Stimulated activated CD8-positive, alpha-beta memory T cell treated with anti-CD3 and anti-CD28 coated beads, Interleukin-7, amount 100 ng/mL, for 48 hours (primary cell): ENCODE results near the gene MVK.
"Not testable (repeated sequence)": the region's sequence is repeated elsewhere in the genome, so short reads cannot be mapped to it uniquely, and the experiment has no call there.

ENCODE experiments used
- DNase-seq, 2 donors: peaks; one replicate each; pipeline ENCODE4 v3.0.0-alpha.2; 2020; ENCODE audit warnings: low read depth in 1 of 2; ENCODE audit errors: extremely low read depth in 1 of 2

Gene MVK

GRCh38 chr12:109588461-109589239 lies 15.1 kb downstream of the MVK start:
- DNase-seq, result no peak

- no peak for DNase-seq
Measured at GRCh38 chr12:109589240-109589590, 15.6 kb downstream of the MVK start.

- no peak for DNase-seq
Measured at GRCh38 chr12:109589691-109590245, 16.2 kb downstream of the MVK start.

GRCh38 chr12:109590566-109590965 lies 17.0 kb downstream of the MVK start:
- DNase-seq, result no peak

GRCh38 chr12:109591041-109591440 lies 17.4 kb downstream of the MVK start:
- no peak for DNase-seq

GRCh38 chr12:109592195-109592904 lies 18.8 kb downstream of the MVK start:
- no peak for DNase-seq

GRCh38 chr12:109592905-109593272 lies 19.3 kb downstream of the MVK start:
- DNase-seq, result no peak

GRCh38 chr12:109594556-109595317 lies 21.1 kb downstream of the MVK start:
- no peak for DNase-seq

GRCh38 chr12:109595321-109595902 lies 21.8 kb downstream of the MVK start:
- DNase-seq, result peak in 1 of 2 donors; percentile 34

- DNase-seq, result no peak
Measured at GRCh38 chr12:109596418-109597244, 23.0 kb downstream of the MVK start.

- no peak for DNase-seq
Measured at GRCh38 chr12:109597414-109597794, 23.8 kb downstream of the MVK start.

GRCh38 chr12:109597795-109598427 lies 24.3 kb downstream of the MVK start:
- DNase-seq, result peak; percentile 30 to 39

- no peak for DNase-seq
Measured at GRCh38 chr12:109598428-109598854, 24.8 kb downstream of the MVK start.

GRCh38 chr12:109599087-109599486 lies 25.5 kb downstream of the MVK start:
- DNase-seq, result no peak

- DNase-seq, result no peak
Measured at GRCh38 chr12:109600481-109600880, 26.9 kb downstream of the MVK start.

GRCh38 chr12:109600995-109601394 lies 27.4 kb downstream of the MVK start:
- no peak for DNase-seq

GRCh38 chr12:109601557-109601956 lies 28.0 kb downstream of the MVK start:
- DNase-seq, result no peak

GRCh38 chr12:109602132-109602531 lies 28.5 kb downstream of the MVK start:
- not testable (repeated sequence) for DNase-seq

GRCh38 chr12:109604132-109604585 lies 30.6 kb downstream of the MVK start:
- no peak for DNase-seq

- no peak for DNase-seq
Measured at GRCh38 chr12:109605016-109605415, 31.4 kb downstream of the MVK start.
